ENCODE data around the gene PEX12.

DNA sequence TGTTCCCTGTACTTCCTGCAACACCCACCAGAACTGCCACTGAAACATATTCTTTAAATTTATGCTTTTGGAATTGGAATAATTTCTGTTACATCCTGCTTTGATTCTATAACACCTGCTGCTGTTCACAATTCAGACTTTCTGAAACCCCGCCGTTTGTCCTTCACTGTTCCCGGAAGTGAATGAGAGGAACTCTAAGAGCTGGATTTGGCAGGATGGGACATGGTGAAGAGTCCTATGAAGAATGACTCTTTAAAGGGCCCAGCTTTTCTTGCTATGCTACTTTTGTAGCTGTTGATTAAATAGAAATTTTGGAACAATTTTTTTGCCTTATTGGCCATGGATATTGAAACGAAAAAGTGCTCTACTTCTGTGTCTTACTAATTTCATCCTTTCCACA, 17.7 kb upstream of the PEX12 start:
- TF ChIP-seq POLR2AphosphoS5 (IDR thresholded peaks at IDR 0.05; ENCODE audit: borderline replicate concordance, low read depth, low read length) (no peak), EZH2 (IDR thresholded peaks at IDR 0.05) (no peak)
